HL-60 (cell line): Measurements from ENCODE around the gene IPPK.

Experiments
- DNase-seq, 2 experiments: peaks; one replicate each; pipeline ENCODE4 v3.0.0-alpha.2; 2010 to 2020; ENCODE audit warnings: low read depth in 1 of 2, low spot score in 1 of 2
- H3K27ac ChIP-seq: fragments of 250-450 bp; sonication (Bioruptor Pico); replicated peaks from 2 replicates; pipeline ENCODE4 v1.5.1; 2020; ENCODE audit warnings: mild to moderate bottlenecking, moderate library complexity
- H3K27me3 ChIP-seq: fragments of 250-450 bp; sonication (Bioruptor Pico); 2 replicates; pipeline ENCODE4 v1.5.1; 2021; ENCODE audit warnings: mild to moderate bottlenecking, moderate library complexity; ENCODE audit not compliant: insufficient read depth, poor library complexity, severe bottlenecking
- H3K4me3 ChIP-seq: replicated peaks from 2 replicates; pipeline ENCODE4 v1.5.1; 2011; ENCODE audit warnings: mild to moderate bottlenecking, control low read depth, low read length; ENCODE audit not compliant: insufficient read depth
- GABPA ChIP-seq: IDR thresholded peaks from 2 replicates; pipeline ENCODE4 v1.6.1; 2012; ENCODE audit warnings: low read depth
- POLR2AphosphoS5 ChIP-seq: IDR thresholded peaks from 2 replicates; pipeline ENCODE4 v1.6.1; 2012; ENCODE audit warnings: low read depth
- SPI1 ChIP-seq: IDR thresholded peaks from 2 replicates; pipeline ENCODE4 v1.6.1; 2012; ENCODE audit warnings: low read depth, mild to moderate bottlenecking, borderline replicate concordance
- TF ChIP-seq, protein P1 (sequence below): IDR thresholded peaks from 2 replicates; pipeline ENCODE4 v1.6.1; 2012; ENCODE audit warnings: low read depth; ENCODE audit not compliant: insufficient replicate concordance
- TF ChIP-seq, protein P2 (sequence below): IDR thresholded peaks from one replicate; pipeline ENCODE4 v1.5.1; 2011; ENCODE audit warnings: low read length, control low read depth, inconsistent platforms; ENCODE audit not compliant: insufficient read depth

Gene IPPK

DNA sequence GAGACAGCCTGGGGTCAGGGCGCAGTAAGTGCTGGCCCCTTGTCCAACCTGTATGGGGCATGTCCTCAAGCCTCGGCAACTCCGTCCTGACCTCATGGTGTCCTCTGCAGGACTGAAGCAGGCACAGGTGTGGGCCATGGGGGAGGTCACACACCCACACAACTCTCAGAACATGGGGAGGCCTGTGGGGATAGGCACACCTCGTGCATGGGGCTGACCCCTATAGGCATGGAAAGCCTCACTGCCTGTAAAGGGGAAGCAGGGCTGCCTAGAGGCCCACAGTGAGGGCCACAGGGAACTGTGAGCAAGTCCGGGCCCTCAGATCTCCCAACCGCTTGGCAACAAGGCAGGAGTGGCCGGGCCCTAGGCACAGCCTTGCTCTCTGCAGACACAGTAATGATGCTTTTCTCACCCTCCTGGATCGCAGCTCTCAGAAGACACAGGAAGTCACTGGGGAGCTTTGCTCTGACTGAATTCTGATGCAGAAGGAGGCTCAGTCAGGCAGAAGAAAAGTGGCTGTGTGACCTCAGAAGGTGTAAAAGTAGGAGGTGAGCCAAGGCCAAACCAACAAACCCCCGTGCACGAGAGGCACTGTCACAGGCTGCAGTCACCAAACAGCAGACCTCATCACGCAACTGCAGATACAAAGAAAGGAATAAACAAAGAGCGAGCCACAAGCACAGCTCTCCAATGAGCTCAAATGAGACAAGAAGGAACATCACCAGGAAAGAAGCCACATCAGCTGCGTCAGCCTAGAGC, 5.4 kb downstream of the IPPK start:
- no peak for TF ChIP-seq POLR2AphosphoS5
- TF ChIP-seq GABPA = no peak
- no peak for TF ChIP-seq SPI1
- TF ChIP-seq, protein P1, sequence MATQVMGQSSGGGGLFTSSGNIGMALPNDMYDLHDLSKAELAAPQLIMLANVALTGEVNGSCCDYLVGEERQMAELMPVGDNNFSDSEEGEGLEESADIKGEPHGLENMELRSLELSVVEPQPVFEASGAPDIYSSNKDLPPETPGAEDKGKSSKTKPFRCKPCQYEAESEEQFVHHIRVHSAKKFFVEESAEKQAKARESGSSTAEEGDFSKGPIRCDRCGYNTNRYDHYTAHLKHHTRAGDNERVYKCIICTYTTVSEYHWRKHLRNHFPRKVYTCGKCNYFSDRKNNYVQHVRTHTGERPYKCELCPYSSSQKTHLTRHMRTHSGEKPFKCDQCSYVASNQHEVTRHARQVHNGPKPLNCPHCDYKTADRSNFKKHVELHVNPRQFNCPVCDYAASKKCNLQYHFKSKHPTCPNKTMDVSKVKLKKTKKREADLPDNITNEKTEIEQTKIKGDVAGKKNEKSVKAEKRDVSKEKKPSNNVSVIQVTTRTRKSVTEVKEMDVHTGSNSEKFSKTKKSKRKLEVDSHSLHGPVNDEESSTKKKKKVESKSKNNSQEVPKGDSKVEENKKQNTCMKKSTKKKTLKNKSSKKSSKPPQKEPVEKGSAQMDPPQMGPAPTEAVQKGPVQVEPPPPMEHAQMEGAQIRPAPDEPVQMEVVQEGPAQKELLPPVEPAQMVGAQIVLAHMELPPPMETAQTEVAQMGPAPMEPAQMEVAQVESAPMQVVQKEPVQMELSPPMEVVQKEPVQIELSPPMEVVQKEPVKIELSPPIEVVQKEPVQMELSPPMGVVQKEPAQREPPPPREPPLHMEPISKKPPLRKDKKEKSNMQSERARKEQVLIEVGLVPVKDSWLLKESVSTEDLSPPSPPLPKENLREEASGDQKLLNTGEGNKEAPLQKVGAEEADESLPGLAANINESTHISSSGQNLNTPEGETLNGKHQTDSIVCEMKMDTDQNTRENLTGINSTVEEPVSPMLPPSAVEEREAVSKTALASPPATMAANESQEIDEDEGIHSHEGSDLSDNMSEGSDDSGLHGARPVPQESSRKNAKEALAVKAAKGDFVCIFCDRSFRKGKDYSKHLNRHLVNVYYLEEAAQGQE = no peak
- DNase-seq = no peak
- no peak overlapping the region for H3K4me3 ChIP-seq
- no peaks in the 10 kb centered on the region for H3K27me3 ChIP-seq
- H3K27ac ChIP-seq = no peak overlapping the region

DNA sequence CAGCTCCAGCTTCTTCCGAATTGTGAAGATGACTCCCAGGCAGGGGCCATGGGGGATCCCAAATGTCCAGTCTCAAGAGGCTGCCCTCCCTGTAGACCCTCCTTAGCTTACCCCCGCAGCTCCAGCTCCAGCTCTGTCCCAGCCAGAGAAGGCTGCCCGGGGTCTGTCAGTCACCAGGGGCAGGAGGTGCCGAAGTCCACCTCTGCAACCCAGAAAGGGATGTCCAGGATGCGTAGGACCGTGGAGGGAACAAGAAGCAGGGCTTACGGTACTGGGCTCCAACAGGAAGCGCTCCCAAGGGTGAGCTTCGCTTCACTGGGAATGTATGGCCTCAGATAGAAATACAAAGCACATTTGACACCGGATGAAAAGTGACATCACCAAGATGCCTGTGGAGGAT, 6.0 kb downstream of the IPPK start:
- Histone ChIP-seq H3K27ac (no peak overlapping the region), H3K27me3 (no peaks in the 10 kb centered on the region), H3K4me3 (no peak overlapping the region)
- no peak for DNase-seq
- TF ChIP-seq GABPA (no peak), SPI1 (no peak), POLR2AphosphoS5 (no peak)
- TF ChIP-seq, protein P1 = no peak
- TF ChIP-seq, protein P2, sequence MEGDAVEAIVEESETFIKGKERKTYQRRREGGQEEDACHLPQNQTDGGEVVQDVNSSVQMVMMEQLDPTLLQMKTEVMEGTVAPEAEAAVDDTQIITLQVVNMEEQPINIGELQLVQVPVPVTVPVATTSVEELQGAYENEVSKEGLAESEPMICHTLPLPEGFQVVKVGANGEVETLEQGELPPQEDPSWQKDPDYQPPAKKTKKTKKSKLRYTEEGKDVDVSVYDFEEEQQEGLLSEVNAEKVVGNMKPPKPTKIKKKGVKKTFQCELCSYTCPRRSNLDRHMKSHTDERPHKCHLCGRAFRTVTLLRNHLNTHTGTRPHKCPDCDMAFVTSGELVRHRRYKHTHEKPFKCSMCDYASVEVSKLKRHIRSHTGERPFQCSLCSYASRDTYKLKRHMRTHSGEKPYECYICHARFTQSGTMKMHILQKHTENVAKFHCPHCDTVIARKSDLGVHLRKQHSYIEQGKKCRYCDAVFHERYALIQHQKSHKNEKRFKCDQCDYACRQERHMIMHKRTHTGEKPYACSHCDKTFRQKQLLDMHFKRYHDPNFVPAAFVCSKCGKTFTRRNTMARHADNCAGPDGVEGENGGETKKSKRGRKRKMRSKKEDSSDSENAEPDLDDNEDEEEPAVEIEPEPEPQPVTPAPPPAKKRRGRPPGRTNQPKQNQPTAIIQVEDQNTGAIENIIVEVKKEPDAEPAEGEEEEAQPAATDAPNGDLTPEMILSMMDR = no peak

DNA sequence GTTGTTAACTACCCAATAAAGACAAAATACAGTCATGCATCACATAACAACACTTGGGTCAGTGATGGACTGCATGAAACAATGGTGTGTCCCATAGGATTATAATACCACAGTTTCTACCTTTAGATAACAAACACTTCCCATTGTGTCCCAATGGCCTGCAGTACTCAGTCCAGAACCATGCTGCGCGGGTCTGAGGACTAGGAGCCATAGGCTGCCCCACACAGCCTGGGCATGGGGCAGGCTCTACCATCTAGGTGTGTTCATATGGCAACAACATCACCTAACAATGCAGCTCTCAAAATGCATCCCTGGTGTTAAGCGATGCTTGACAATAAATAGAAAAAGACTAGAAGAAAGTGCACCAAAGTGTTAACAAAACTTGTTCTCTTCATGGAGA, 6.8 kb downstream of the IPPK start:
- Histone ChIP-seq H3K27ac (no peak overlapping the region), H3K4me3 (no peak overlapping the region), H3K27me3 (no peaks in the 10 kb centered on the region)
- TF ChIP-seq, protein P2 = no peak
- DNase-seq = no peak

DNA sequence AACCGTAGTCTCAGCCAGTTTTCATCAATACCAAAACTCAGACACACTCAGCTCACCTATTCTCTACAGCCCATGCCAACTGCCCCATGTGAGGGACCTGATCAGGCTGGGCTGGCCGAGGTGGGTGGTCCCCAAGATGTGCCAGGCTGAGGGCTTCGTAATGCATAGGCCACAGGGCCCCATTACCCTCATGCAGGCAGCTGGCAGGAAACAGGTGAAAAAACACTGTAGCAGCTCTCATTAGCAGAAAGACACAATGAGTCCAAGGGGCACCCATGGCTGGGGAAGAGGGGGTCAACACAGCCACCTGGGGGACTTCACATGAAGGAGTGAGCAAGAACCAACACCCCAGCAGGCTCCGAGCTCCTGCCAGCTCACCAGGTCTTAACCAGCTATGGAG, 8.2 kb downstream of the IPPK start:
- Histone ChIP-seq H3K4me3 (no peak overlapping the region), H3K27ac (no peak overlapping the region), H3K27me3 (no peaks in the 10 kb centered on the region)
- TF ChIP-seq, protein P2 = no peak
- TF ChIP-seq GABPA (no peak), SPI1 (no peak), POLR2AphosphoS5 (no peak)
- TF ChIP-seq, protein P1 = no peak
- no peak for DNase-seq
